Stomach (tissue), 9 donors: ENCODE data around the gene SLC38A9. TPM values are rescaled to one million over a fixed set of nuclear protein-coding genes. Genes with fewer than 3 reads are reported as not detected.

Experiments
- DNase-seq, 2 donors: peaks; one replicate each; pipeline versions ENCODE4 v3.0.0 to v3.0.0-alpha.2; 2013 to 2019
- H3K27ac ChIP-seq, 5 donors: fragments of 200-600 bp in 4 of 5; sonication (generic) in 4 of 5; one replicate each; pipeline ENCODE4 v1.5.1; 2013 to 2019; ENCODE audit warnings: mild to moderate bottlenecking in 1 of 5, moderate library complexity in 1 of 5
- H3K27me3 ChIP-seq, 3 donors: fragments of 200-600 bp; sonication (generic); one replicate each; pipeline ENCODE4 v1.5.1; 2017 to 2019; ENCODE audit warnings: mixed run types in 1 of 3
- H3K36me3 ChIP-seq, 4 donors: fragments of 200-600 bp; sonication (generic); 1 replicate in 3 of 4; 2 replicates in 1 of 4; pipeline ENCODE4 v1.5.1; 2016 to 2019
- H3K4me1 ChIP-seq, 4 donors: fragments of 200-600 bp; sonication (generic); one replicate each; pipeline ENCODE4 v1.5.1; 2016 to 2019
- H3K4me3 ChIP-seq, 4 donors: fragments of 200-600 bp; sonication (generic) in 3 of 4; one replicate each; pipeline ENCODE4 v1.5.1; 2016 to 2019; ENCODE audit warnings: mild to moderate bottlenecking in 1 of 4
- H3K9me3 ChIP-seq, 4 donors: fragments of 200-600 bp; sonication (generic); one replicate each; pipeline ENCODE4 v1.5.1; 2016 to 2019
- EP300 ChIP-seq: sonication (generic); formaldehyde crosslinking; IDR thresholded peaks from one replicate; pipeline ENCODE4 v1.6.1; 2017; ENCODE audit warnings: antibody characterized with exemption
- POLR2A ChIP-seq, 4 donors: fragments of 450-650 bp; IDR thresholded peaks; one replicate each; pipeline ENCODE4 v1.6.1; 2016; ENCODE audit warnings: antibody characterized with exemption in 4 of 4, control low read depth in 2 of 4, mild to moderate bottlenecking in 1 of 4, moderate library complexity in 1 of 4
- POLR2AphosphoS5 ChIP-seq, 3 donors: sonication (generic); formaldehyde crosslinking; IDR thresholded peaks; one replicate each; pipeline ENCODE4 v1.6.1; 2016; ENCODE audit warnings: antibody characterized with exemption in 3 of 3
- whole genome bisulfite sequencing, 5 donors: extraction: QIAGEN DNeasy Blood & Tissue Kit in 3 of 5; methylation state at CpG; one replicate each; pipeline versions ENCODE4 v1.1.5 to v1.1.7; 2013 to 2018; 5-methylcytosine and 5-hydroxymethylcytosine counted together
- intact Hi-C: fragments of 100-400 bp; cut with DNase I; formaldehyde crosslinking; loops from one replicate; pipeline ENCODE4 v1.15.1; 2023; ENCODE audit warnings: low total_unique reads
- polyA plus RNA-seq, 3 donors: library from polyadenylated mRNA; stranded (reverse); fragments of 200-250 nt; gene quantifications; one replicate each; pipeline ENCODE4 v1.2.3, GENCODE V29; 2013
- total RNA-seq, 5 donors: library from RNA; depleted of rRNA; stranded (reverse); fragments of >200 nt; gene quantifications; one replicate each; pipeline versions ENCODE4 v1.1.0 to v1.2.3, GENCODE V29; 2014 to 2016
- TF ChIP-seq, protein P1 (sequence below), 7 experiments: fragments of 450-650 bp in 4 of 7; fragments of 200-600 bp in 3 of 7; sonication (generic) in 3 of 7; IDR thresholded peaks; one replicate each; pipeline ENCODE4 v1.5.1; 2016 to 2019; ENCODE audit warnings: antibody characterized with exemption in 7 of 7, control low read depth in 2 of 7, mild to moderate bottlenecking in 1 of 7
- donor health status: healthy with polysubstance abuse.
- donor health status: Bipolar disorder and iron deficiency.
- donor health status: healthy.

Gene SLC38A9
- total and polyA plus RNA-seq, 8 donors: 3.7 to 120 (median 8.6) TPM

DNA sequence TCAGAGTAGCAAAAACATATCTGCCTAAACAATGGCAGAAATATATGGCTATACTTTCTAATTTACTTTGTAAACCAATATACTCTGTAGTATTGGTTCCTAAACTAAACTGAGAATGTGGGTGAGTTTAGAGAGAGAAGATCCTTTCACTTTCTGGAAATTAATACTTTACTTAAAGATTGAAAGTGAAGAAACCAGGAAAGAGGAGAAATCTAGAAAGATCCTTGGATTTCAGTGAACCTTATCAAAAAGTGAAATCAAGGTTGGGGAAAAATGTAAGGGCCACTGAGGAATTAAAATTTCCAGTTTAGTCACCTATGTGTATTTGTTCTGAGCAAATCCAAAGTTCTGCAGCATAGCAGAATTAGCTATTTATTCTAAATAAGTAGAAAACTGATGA lies 5.9 kb downstream of the SLC38A9 start:
- Histone ChIP-seq H3K27ac (no peak overlapping the region), H3K4me1 (peaks cover 4 to 29% (median 17%) of the 10 kb centered on the region in 4 donors), H3K27me3 (no peaks in the 10 kb centered on the region), H3K4me3 (no peak overlapping the region), H3K9me3 (no peaks in the 10 kb centered on the region), H3K36me3 (peaks cover 0 to 22% (median 10%) of the 10 kb centered on the region in 4 donors)
- intact Hi-C loops: no loop called here
- no peak for TF ChIP-seq POLR2A (IDR thresholded peaks at IDR 0.05)
- no peak for TF ChIP-seq EP300
- no peak for TF ChIP-seq POLR2AphosphoS5 (IDR thresholded peaks at IDR 0.05)
- TF ChIP-seq, protein P1, sequence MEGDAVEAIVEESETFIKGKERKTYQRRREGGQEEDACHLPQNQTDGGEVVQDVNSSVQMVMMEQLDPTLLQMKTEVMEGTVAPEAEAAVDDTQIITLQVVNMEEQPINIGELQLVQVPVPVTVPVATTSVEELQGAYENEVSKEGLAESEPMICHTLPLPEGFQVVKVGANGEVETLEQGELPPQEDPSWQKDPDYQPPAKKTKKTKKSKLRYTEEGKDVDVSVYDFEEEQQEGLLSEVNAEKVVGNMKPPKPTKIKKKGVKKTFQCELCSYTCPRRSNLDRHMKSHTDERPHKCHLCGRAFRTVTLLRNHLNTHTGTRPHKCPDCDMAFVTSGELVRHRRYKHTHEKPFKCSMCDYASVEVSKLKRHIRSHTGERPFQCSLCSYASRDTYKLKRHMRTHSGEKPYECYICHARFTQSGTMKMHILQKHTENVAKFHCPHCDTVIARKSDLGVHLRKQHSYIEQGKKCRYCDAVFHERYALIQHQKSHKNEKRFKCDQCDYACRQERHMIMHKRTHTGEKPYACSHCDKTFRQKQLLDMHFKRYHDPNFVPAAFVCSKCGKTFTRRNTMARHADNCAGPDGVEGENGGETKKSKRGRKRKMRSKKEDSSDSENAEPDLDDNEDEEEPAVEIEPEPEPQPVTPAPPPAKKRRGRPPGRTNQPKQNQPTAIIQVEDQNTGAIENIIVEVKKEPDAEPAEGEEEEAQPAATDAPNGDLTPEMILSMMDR (IDR thresholded peaks at IDR 0.05): no peak
- no peak for DNase-seq

DNA sequence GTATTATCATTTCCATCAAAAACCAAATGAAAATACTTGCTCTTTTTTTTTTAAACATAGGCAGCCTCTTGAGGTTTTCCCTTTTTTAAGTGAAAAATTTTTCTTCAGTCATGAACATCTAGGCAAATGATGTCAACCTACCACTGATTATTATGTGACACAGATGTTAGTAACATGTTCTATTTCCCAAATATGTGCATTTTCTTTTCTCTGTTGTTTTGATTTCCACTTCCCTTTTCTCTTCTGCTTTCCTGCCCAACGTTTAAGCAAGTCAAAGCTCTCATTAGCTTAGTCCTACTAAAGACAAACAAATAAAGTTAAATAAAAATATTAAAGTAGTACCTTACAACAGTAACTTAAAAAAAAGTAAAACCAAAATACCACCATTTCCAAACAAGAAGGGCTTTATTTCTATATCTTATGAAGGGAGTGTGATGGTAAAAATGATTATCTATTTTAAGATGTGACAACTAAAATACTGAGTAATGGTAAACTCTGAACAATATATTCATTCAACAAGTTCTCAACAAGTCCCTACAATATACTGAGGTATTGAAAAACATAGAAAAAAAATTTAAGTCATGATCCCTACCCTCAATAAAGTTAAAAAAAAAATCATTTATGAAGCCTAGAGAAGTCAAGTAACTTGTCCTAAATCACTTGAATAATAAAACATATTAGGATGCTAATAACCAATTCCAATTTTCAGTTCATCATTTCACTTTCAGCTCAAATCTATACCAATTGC lies 9.4 kb downstream of the SLC38A9 start:
- intact Hi-C loops: no loop called here
- DNase-seq: no peak
- 25 to 37% (median 29%) methylated on average over 1 of the region's 1 CpG for WGBS, 5 donors

DNA sequence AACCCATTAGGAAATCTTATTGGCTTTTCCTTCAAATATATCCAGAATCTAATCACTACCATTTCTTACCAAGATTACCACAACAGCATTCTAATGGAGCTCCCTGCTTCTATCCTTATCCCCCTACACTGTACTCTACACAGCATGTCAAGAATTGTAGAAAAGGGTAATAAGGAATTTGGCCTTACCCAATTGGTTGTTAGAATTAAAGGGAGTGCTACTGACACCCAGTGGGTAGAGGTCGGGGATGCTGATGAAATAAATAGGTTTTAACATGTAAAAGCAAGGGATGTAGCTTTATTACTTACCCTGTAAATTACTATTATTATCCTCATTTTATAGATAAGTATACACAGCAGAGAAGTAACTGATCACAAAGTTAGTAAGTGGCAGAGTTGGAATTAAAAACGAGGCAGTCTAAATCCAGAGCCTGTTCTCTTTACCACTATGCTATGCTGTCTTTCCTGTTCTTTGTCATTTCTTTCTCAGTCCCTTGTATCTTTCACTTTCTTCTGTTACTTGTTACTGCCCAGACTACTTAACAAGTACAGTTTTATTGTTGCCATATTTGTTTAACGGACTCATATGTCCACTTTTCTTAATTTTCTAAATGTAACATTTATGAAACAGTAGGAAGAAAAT lies 10.5 kb downstream of the SLC38A9 start:
- Histone ChIP-seq H3K9me3 (no peaks in the 10 kb centered on the region), H3K4me1 (no peaks in the 10 kb centered on the region), H3K27ac (no peak overlapping the region), H3K27me3 (no peaks in the 10 kb centered on the region), H3K4me3 (no peak overlapping the region), H3K36me3 (peaks cover 0 to 17% (median 15%) of the 10 kb centered on the region in 4 donors)
- DNase-seq: no peak
- TF ChIP-seq POLR2AphosphoS5 (IDR thresholded peaks at IDR 0.05): no peak
- no peak for TF ChIP-seq POLR2A (IDR thresholded peaks at IDR 0.05)
- no peak for TF ChIP-seq EP300
- TF ChIP-seq, protein P1 (IDR thresholded peaks at IDR 0.05): no peak
- 82 to 92% (median 90%) methylated on average over 3 of the region's 3 CpGs for WGBS, 5 donors
- intact Hi-C loops: no loop called here

More for the DNA sequence above, 9.4 kb downstream of the SLC38A9 start:
- H3K4me3 ChIP-seq: no peak overlapping the region
- no peaks in the 10 kb centered on the region for H3K4me1 ChIP-seq
- H3K9me3 ChIP-seq: no peaks in the 10 kb centered on the region
- peaks cover 0 to 10% (median 9%) of the 10 kb centered on the region in 4 donors for H3K36me3 ChIP-seq
- TF ChIP-seq POLR2AphosphoS5 (IDR thresholded peaks at IDR 0.05) (no peak), EP300 (no peak), POLR2A (IDR thresholded peaks at IDR 0.05) (no peak)
- TF ChIP-seq, protein P1 (IDR thresholded peaks at IDR 0.05): no peak
- H3K27ac ChIP-seq: no peak overlapping the region
- H3K27me3 ChIP-seq: no peaks in the 10 kb centered on the region

DNA sequence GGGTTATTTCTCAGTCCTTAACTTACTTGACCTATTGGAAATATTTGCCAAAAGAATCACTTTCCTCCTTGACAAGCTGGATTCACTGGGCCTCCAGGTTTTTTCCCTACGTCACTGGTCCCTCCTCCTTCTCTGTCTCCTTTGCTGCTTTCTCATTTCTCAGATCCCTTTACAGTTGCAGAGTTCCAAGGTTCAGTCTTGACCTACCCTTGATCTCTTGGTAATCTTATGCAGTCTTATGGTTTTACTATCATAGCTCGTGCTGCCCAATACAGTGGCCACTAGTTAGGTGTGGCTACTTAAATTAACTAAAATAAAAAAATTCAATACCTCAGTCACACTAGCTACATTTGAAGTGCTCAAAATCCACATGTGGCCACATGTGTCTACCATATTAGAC lies 11.4 kb downstream of the SLC38A9 start:
- Histone ChIP-seq H3K27ac (no peak overlapping the region), H3K4me1 (no peaks in the 10 kb centered on the region), H3K27me3 (no peaks in the 10 kb centered on the region), H3K9me3 (no peaks in the 10 kb centered on the region), H3K4me3 (no peak overlapping the region), H3K36me3 (peaks cover 0 to 17% (median 15%) of the 10 kb centered on the region in 4 donors)
- no peak for TF ChIP-seq POLR2A (IDR thresholded peaks at IDR 0.05)
- TF ChIP-seq POLR2AphosphoS5 (IDR thresholded peaks at IDR 0.05): no peak
- no peak for TF ChIP-seq EP300
- TF ChIP-seq, protein P1 (IDR thresholded peaks at IDR 0.05): no peak
- WGBS, 5 donors: 49 to 98% (median 93%) methylated on average over 2 of the region's 2 CpGs
- no peak for DNase-seq
- intact Hi-C loops: no loop called here
